GM19239 (cell line): ENCODE results near the gene PMEPA1.

ENCODE experiments used
- DNase-seq: peaks from one replicate; pipeline ENCODE4 v3.0.0; 2011; ENCODE audit warnings: low spot score; ENCODE audit not compliant: insufficient read length
- FAIRE-seq: peaks from 2 replicates; lab custom pipeline; 2011; peaks lifted over from hg19 to GRCh38; lab: Jason Lieb, UNC

The PMEPA1 gene

DNA sequence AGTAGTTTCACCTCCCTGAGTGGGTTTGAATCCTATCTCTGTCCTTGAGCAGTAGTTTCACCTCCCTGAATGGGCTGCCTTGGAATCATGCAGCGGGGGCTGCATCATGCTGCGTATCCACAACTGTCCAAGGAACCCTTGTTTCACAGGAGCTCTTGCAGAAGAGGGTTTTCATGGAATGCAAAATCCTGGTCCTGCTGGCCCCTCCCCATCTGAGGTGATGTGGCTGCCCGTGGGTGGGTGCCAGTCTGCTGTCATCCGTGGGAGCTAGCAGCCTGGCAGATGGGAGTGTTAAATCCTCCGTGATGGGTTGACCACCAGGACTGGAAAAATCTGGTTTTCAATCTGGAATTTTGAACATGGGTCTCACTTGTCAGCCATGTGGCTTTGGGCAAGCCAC, 111.3 kb downstream of the PMEPA1 start:
- FAIRE-seq: no peak
- no peak for DNase-seq
